Activated CD8-positive, alpha-beta memory T cell treated with anti-CD3 and anti-CD28 coated beads, Interleukin-2, amount 50 U/mL, for 1 hour (primary cell): ENCODE results near the gene RITA1.
A peak's percentile ranks its signal among the peaks of the same experiment; 100 is the strongest.

Experiments used
- DNase-seq: peaks from one replicate; pipeline ENCODE4 v3.0.0-alpha.2; 2020; ENCODE audit errors: extremely low read depth

Gene RITA1

GRCh38 chr12:113230315-113231234 lies 45.1 kb downstream of the RITA1 start:
- DNase-seq = no peak

GRCh38 chr12:113231235-113232088 lies 45.9 kb downstream of the RITA1 start:
- no peak for DNase-seq

GRCh38 chr12:113232089-113232839 lies 46.7 kb downstream of the RITA1 start:
- no peak for DNase-seq

- DNase-seq = peak; percentile 59
These were observed 47.5 kb downstream of the RITA1 start for GRCh38 chr12:113232840-113233585.

GRCh38 chr12:113233967-113234366 lies 48.4 kb downstream of the RITA1 start:
- no peak for DNase-seq

GRCh38 chr12:113234483-113234882 lies 49.0 kb downstream of the RITA1 start:
- no peak for DNase-seq

- DNase-seq = no peak
These were observed 50.5 kb downstream of the RITA1 start for GRCh38 chr12:113235976-113236375.

GRCh38 chr12:113236539-113237399 lies 51.2 kb downstream of the RITA1 start:
- no peak for DNase-seq

- no peak for DNase-seq
These were observed 52.2 kb downstream of the RITA1 start for GRCh38 chr12:113237748-113238147.

- DNase-seq = no peak
These were observed 52.8 kb downstream of the RITA1 start for GRCh38 chr12:113238309-113238708.

GRCh38 chr12:113239288-113239771 lies 53.8 kb downstream of the RITA1 start:
- no peak for DNase-seq

GRCh38 chr12:113239811-113240331 lies 54.4 kb downstream of the RITA1 start:
- no peak for DNase-seq

GRCh38 chr12:113240395-113240794 lies 54.9 kb downstream of the RITA1 start:
- DNase-seq = no peak

GRCh38 chr12:113241191-113242025 lies 55.9 kb downstream of the RITA1 start:
- DNase-seq = no peak
